DND-41 (cell line): Measurements from ENCODE around the gene GPD1.

Experiments used
- ATAC-seq: fragments of 200-7000 bp; cut with Tn5 transposase; 3 replicates; pipeline ENCODE4 v1.9.1; 2021; ENCODE audit warnings: low read depth; ENCODE audit not compliant: insufficient read depth
- DNase-seq: peaks from one replicate; pipeline ENCODE4 v3.0.0-alpha.2; 2020
- H2AFZ ChIP-seq: 2 replicates; pipeline ENCODE4 v1.6.0; 2012; ENCODE audit warnings: low read depth, low read length
- H3K27ac ChIP-seq: 2 replicates; pipeline ENCODE4 v1.5.1; 2012; ENCODE audit warnings: low read length, inconsistent platforms
- H3K27me3 ChIP-seq: fragments of 200-600 bp; sonication (generic); 2 replicates; pipeline ENCODE4 v1.6.0; 2012; ENCODE audit warnings: low read length, mild to moderate bottlenecking, inconsistent platforms; ENCODE audit not compliant: insufficient read depth, poor library complexity
- H3K36me3 ChIP-seq: 2 replicates; pipeline ENCODE4 v1.5.1; 2012; ENCODE audit warnings: low read length, inconsistent platforms; ENCODE audit not compliant: insufficient read depth
- H3K4me1 ChIP-seq: 2 replicates; pipeline ENCODE4 v1.5.1; 2012; ENCODE audit warnings: mild to moderate bottlenecking, low read length; ENCODE audit not compliant: insufficient read depth
- H3K4me2 ChIP-seq: 2 replicates; pipeline ENCODE4 v1.6.0; 2012; ENCODE audit warnings: mild to moderate bottlenecking, moderate library complexity, low read length, inconsistent platforms; ENCODE audit not compliant: insufficient read depth
- H3K4me3 ChIP-seq, 2 experiments: fragments of 200-600 bp in 1 of 2; shearing (Covaris generic) in 1 of 2; 2 replicates each; pipeline ENCODE4 v1.5.1; 2012 to 2016; ENCODE audit warnings: inconsistent platforms in 2 of 2, low read length in 2 of 2, mild to moderate bottlenecking in 2 of 2, low read depth in 1 of 2, moderate library complexity in 1 of 2
- H3K79me2 ChIP-seq: 2 replicates; pipeline ENCODE4 v1.6.0; 2012; ENCODE audit warnings: low read length, inconsistent platforms; ENCODE audit not compliant: insufficient read depth
- H3K9ac ChIP-seq: 2 replicates; pipeline ENCODE4 v1.6.0; 2012; ENCODE audit warnings: low read depth, mild to moderate bottlenecking, inconsistent platforms, low read length, moderate library complexity
- H3K9me3 ChIP-seq: 2 replicates; pipeline ENCODE4 v1.5.1; 2012; ENCODE audit warnings: low read length, moderate library complexity, mild to moderate bottlenecking, inconsistent platforms; ENCODE audit not compliant: insufficient read depth, severe bottlenecking
- H4K20me1 ChIP-seq: 2 replicates; pipeline ENCODE4 v1.6.0; 2012; ENCODE audit warnings: low read length; ENCODE audit not compliant: insufficient read depth
- CTCF ChIP-seq: IDR thresholded peaks from 2 replicates; pipeline ENCODE4 v1.5.1; 2012; ENCODE audit warnings: borderline replicate concordance, low read length, moderate library complexity, mild to moderate bottlenecking; ENCODE audit not compliant: poor library complexity, severe bottlenecking; ENCODE audit errors: extremely low read depth
- EZH2 ChIP-seq: IDR thresholded peaks from 3 replicates; pipeline ENCODE4 v1.6.1; 2012; ENCODE audit warnings: borderline replicate concordance, low read depth, mild to moderate bottlenecking, moderate library complexity, low read length, inconsistent platforms; ENCODE audit not compliant: severe bottlenecking

Gene GPD1

GRCh38 chr12:50103767-50104321 is at the start of gene GPD1:
GPD1 (plus strand) TSS chr12:50104008; CDS start chr12:50104051, 43 bp downstream.
- Histone ChIP-seq H3K9me3 (no peaks in the 10 kb centered on the region), H3K4me3 (no peak within 1 kb of the TSS), H3K4me1 (peaks cover 10% of the 10 kb centered on the region), H3K36me3 (peaks cover 22% of the 10 kb centered on the region), H3K4me2 (peak within 1 kb of the TSS; percentile 43; the same call in 1 of the 2 replicates), H3K9ac (no peak within 1 kb of the TSS), H3K79me2 (no peaks in the 10 kb centered on the region), H3K27me3 (no peaks in the 10 kb centered on the region), H4K20me1 (peaks cover 5% of the 10 kb centered on the region; the same call in 1 of the 2 replicates), H3K27ac (no peak within 1 kb of the TSS), H2AFZ (no peak within 1 kb of the TSS; the same call in 1 of the 2 replicates)
- TF ChIP-seq EZH2 = no peak
- no peak for TF ChIP-seq CTCF
- DNase-seq (peak; percentile 61), ATAC-seq (peak; percentile 88)

- peaks cover 43% of the 10 kb centered on the region for H3K4me1 ChIP-seq
- TF ChIP-seq EZH2 (no peak), CTCF (peak; percentile 96)
- no peaks in the 10 kb centered on the region for H3K36me3 ChIP-seq
- H3K9me3 ChIP-seq = no peaks in the 10 kb centered on the region
- ATAC-seq (peak; percentile 25; the same call in 1 of the 3 replicates), DNase-seq (peak; percentile 57)
- no peak overlapping the region for H3K9ac ChIP-seq
- peaks cover 8% of the 10 kb centered on the region; the same call in 1 of the 2 replicates for H4K20me1 ChIP-seq
- H3K27ac ChIP-seq = no peak overlapping the region
- no peaks in the 10 kb centered on the region for H3K79me2 ChIP-seq
- no peak overlapping the region for H2AFZ ChIP-seq
- peak overlapping the region; percentile 89 for H3K4me2 ChIP-seq
- no peak overlapping the region for H3K4me3 ChIP-seq
- H3K27me3 ChIP-seq = peaks cover 45% of the 10 kb centered on the region
Measured at GRCh38 chr12:50055831-50056638, 47.8 kb upstream of the GPD1 start.

GRCh38 chr12:50056639-50056976 is 47.2 kb upstream of the GPD1 start:
- H2AFZ ChIP-seq = peak overlapping the region; percentile 68; the same call in 1 of the 2 replicates

More at GRCh38 chr12:50056639-50056976, 47.2 kb upstream of the GPD1 start:
- TF ChIP-seq CTCF (no peak), EZH2 (no peak)
- Histone ChIP-seq H3K9ac (peak overlapping the region; percentile 53), H4K20me1 (peaks cover 8% of the 10 kb centered on the region; the same call in 1 of the 2 replicates), H3K4me1 (peaks cover 43% of the 10 kb centered on the region), H3K79me2 (no peaks in the 10 kb centered on the region), H3K4me2 (peak overlapping the region; percentile 89), H3K4me3 (peak overlapping the region; percentile 48 to 61; a peak in 2 of 4 replicates), H3K36me3 (no peaks in the 10 kb centered on the region), H3K9me3 (no peaks in the 10 kb centered on the region), H3K27ac (no peak overlapping the region), H3K27me3 (peaks cover 43% of the 10 kb centered on the region)
- DNase-seq (no peak), ATAC-seq (no peak)
